ENCODE data around the gene PYGO1.
"Not testable (repeated sequence)": the region's sequence is repeated elsewhere in the genome, so short reads cannot be mapped to it uniquely, and the experiment has no call there.

The PYGO1 gene

GRCh38 chr15:55588070-55588814 lies at the start of gene PYGO1:
PYGO1 (minus strand) TSS chr15:55588345; CDS start chr15:55587883, 462 bp downstream.
- FAIRE-seq (no peak), DNase-seq (ENCODE audit: extremely low spot score, insufficient read length, low read depth) (no peak)

- DNase-seq (ENCODE audit: extremely low spot score, insufficient read length, low read depth) (no peak), FAIRE-seq (no peak)
These were observed 48.9 kb upstream of the PYGO1 start for GRCh38 chr15:55637086-55637485.

- FAIRE-seq (no peak), DNase-seq (ENCODE audit: extremely low spot score, insufficient read length, low read depth) (no peak)
These were observed 45.6 kb upstream of the PYGO1 start for GRCh38 chr15:55633731-55634130.

GRCh38 chr15:55632434-55632833 lies 44.3 kb upstream of the PYGO1 start:
- DNase-seq (ENCODE audit: extremely low spot score, insufficient read length, low read depth): no peak
- FAIRE-seq: no peak

- FAIRE-seq: no peak
- DNase-seq (ENCODE audit: extremely low spot score, insufficient read length, low read depth): no peak
These were observed 42.7 kb upstream of the PYGO1 start for GRCh38 chr15:55630858-55631257.

GRCh38 chr15:55628369-55628730 lies 40.2 kb upstream of the PYGO1 start:
- no peak for FAIRE-seq
- no peak for DNase-seq (ENCODE audit: extremely low spot score, insufficient read length, low read depth)

- no peak for DNase-seq (ENCODE audit: extremely low spot score, insufficient read length, low read depth)
- no peak for FAIRE-seq
These were observed 39.7 kb upstream of the PYGO1 start for GRCh38 chr15:55627730-55628368.

- DNase-seq (ENCODE audit: extremely low spot score, insufficient read length, low read depth): no peak
- FAIRE-seq: no peak
These were observed 31.6 kb upstream of the PYGO1 start for GRCh38 chr15:55619783-55620182.

GRCh38 chr15:55618387-55618786 lies 30.2 kb upstream of the PYGO1 start:
- DNase-seq (ENCODE audit: extremely low spot score, insufficient read length, low read depth): no peak
- no peak for FAIRE-seq

- no peak for FAIRE-seq
- no peak for DNase-seq (ENCODE audit: extremely low spot score, insufficient read length, low read depth)
These were observed 27.3 kb upstream of the PYGO1 start for GRCh38 chr15:55615445-55615844.

- FAIRE-seq (no peak), DNase-seq (ENCODE audit: extremely low spot score, insufficient read length, low read depth) (no peak)
These were observed 25.6 kb upstream of the PYGO1 start for GRCh38 chr15:55613727-55614126.

- FAIRE-seq (no peak), DNase-seq (ENCODE audit: extremely low spot score, insufficient read length, low read depth) (no peak)
These were observed 18.1 kb upstream of the PYGO1 start for GRCh38 chr15:55606214-55606613.

GRCh38 chr15:55601374-55601773 lies 13.2 kb upstream of the PYGO1 start:
- no peak for FAIRE-seq
- no peak for DNase-seq (ENCODE audit: extremely low spot score, insufficient read length, low read depth)

- FAIRE-seq (no peak), DNase-seq (ENCODE audit: extremely low spot score, insufficient read length, low read depth) (no peak)
These were observed 11.3 kb upstream of the PYGO1 start for GRCh38 chr15:55599439-55599838.

GRCh38 chr15:55593019-55593418 lies 4.9 kb upstream of the PYGO1 start:
- not testable (repeated sequence) for DNase-seq (ENCODE audit: extremely low spot score, insufficient read length, low read depth); FAIRE-seq

GRCh38 chr15:55590788-55591187 lies 2.6 kb upstream of the PYGO1 start:
- DNase-seq (ENCODE audit: extremely low spot score, insufficient read length, low read depth) (no peak), FAIRE-seq (no peak)

- DNase-seq (ENCODE audit: extremely low spot score, insufficient read length, low read depth) (no peak), FAIRE-seq (no peak)
These were observed 1.1 kb upstream of the PYGO1 start for GRCh38 chr15:55589287-55589686.

- FAIRE-seq (no peak), DNase-seq (ENCODE audit: extremely low spot score, insufficient read length, low read depth) (no peak)
These were observed 620 bp upstream of the PYGO1 start for GRCh38 chr15:55588815-55589115.

GRCh38 chr15:55587321-55588069 lies 650 bp downstream of the PYGO1 start:
- no peak for DNase-seq (ENCODE audit: extremely low spot score, insufficient read length, low read depth)
- FAIRE-seq: no peak

- FAIRE-seq: no peak
These were observed 1.3 kb downstream of the PYGO1 start for GRCh38 chr15:55586808-55587207.

GRCh38 chr15:55576943-55577342 lies 11.2 kb downstream of the PYGO1 start:
- FAIRE-seq (no peak), DNase-seq (ENCODE audit: extremely low spot score, insufficient read length, low read depth) (no peak)

More at GRCh38 chr15:55586808-55587207, 1.3 kb downstream of the PYGO1 start:
- DNase-seq (ENCODE audit: extremely low spot score, insufficient read length, low read depth): no peak
